Neural cell (in vitro differentiated cells): Measurements from ENCODE around the gene BICC1. TPM values are rescaled to one million over a fixed set of nuclear protein-coding genes. Genes with fewer than 3 reads are reported as not detected.

ENCODE experiments used
- H2AFZ ChIP-seq: fragments of 200-600, 300-800 bp; sonication (generic), shearing (Covaris generic); 2 replicates; pipeline ENCODE4 v1.6.0; 2014; ENCODE audit warnings: low read depth, mild to moderate bottlenecking, antibody characterized with exemption, low read length, moderate library complexity
- H3F3A ChIP-seq: fragments of 200-600 bp; shearing (Covaris generic); 2 replicates; pipeline ENCODE4 v1.6.1; 2016; ENCODE audit warnings: mild to moderate bottlenecking, moderate library complexity, mixed read lengths, antibody characterized with exemption, low read length; ENCODE audit not compliant: insufficient read depth, poor library complexity, severe bottlenecking
- H3K27ac ChIP-seq: fragments of 200-600, 300-800 bp; sonication (generic), shearing (Covaris generic); 2 replicates; pipeline ENCODE4 v1.5.1; 2014; ENCODE audit warnings: mild to moderate bottlenecking, low read length, moderate library complexity
- H3K27me3 ChIP-seq: fragments of 300-800, 200-600 bp; sonication (generic), shearing (Covaris generic); 2 replicates; pipeline ENCODE4 v1.6.0; 2014; ENCODE audit warnings: mild to moderate bottlenecking, low read depth, low read length, moderate library complexity; ENCODE audit not compliant: insufficient read depth
- H3K36me3 ChIP-seq: fragments of 300-800, 200-600 bp; sonication (generic), shearing (Covaris generic); 2 replicates; pipeline ENCODE4 v1.5.1; 2014; ENCODE audit warnings: mild to moderate bottlenecking, antibody characterized with exemption, low read length, moderate library complexity; ENCODE audit not compliant: insufficient read depth
- H3K4me2 ChIP-seq: fragments of 300-800, 200-600 bp; sonication (generic), shearing (Covaris generic); 2 replicates; pipeline ENCODE4 v1.6.0; 2014; ENCODE audit warnings: mild to moderate bottlenecking, low read length
- H3K4me3 ChIP-seq: fragments of 300-800, 200-600 bp; sonication (generic), shearing (Covaris generic); 2 replicates; pipeline ENCODE4 v1.5.1; 2014; ENCODE audit warnings: mild to moderate bottlenecking, low read length, moderate library complexity
- H3K79me2 ChIP-seq: fragments of 200-600 bp; shearing (Covaris generic); replicated peaks from 2 replicates; pipeline ENCODE4 v1.6.0; 2014; ENCODE audit warnings: mild to moderate bottlenecking, low read length, moderate library complexity; ENCODE audit not compliant: insufficient read depth
- H3K9ac ChIP-seq: fragments of 300-800, 200-600 bp; sonication (generic), shearing (Covaris generic); 2 replicates; pipeline ENCODE4 v1.6.1; 2016; ENCODE audit warnings: mild to moderate bottlenecking, low read length, mixed read lengths
- H3K9me2 ChIP-seq: fragments of 200-600 bp; shearing (Covaris generic); 2 replicates; pipeline ENCODE4 v1.6.1; 2016; ENCODE audit warnings: mild to moderate bottlenecking, low read length, mixed read lengths; ENCODE audit not compliant: insufficient read depth
- H3K9me3 ChIP-seq: fragments of 200-600, 300-800 bp; sonication (generic), shearing (Covaris generic); 2 replicates; pipeline ENCODE4 v1.6.1; 2016; ENCODE audit warnings: mild to moderate bottlenecking, mixed run types, low read length, moderate library complexity, mixed read lengths
- H4K20me1 ChIP-seq: fragments of 200-600 bp; shearing (Covaris generic); 2 replicates; pipeline ENCODE4 v1.6.1; 2016; ENCODE audit warnings: mild to moderate bottlenecking, mixed run types; ENCODE audit not compliant: insufficient read depth
- EP300 ChIP-seq: fragments of 450-650 bp; conservative IDR thresholded peaks from 2 replicates; pipeline ENCODE4 v1.6.1; 2014; ENCODE audit warnings: antibody characterized with exemption, mild to moderate bottlenecking, moderate library complexity; ENCODE audit not compliant: poor library complexity, severe bottlenecking
- EZH2 ChIP-seq: fragments of 200-600, 300-800 bp; shearing (Covaris generic), sonication (generic); IDR thresholded peaks from 2 replicates; pipeline ENCODE4 v1.6.1; 2014; ENCODE audit warnings: antibody characterized with exemption, low read length, borderline replicate concordance, mild to moderate bottlenecking; ENCODE audit not compliant: insufficient read depth, poor library complexity, severe bottlenecking
- MXI1 ChIP-seq: fragments of 450-650 bp; conservative IDR thresholded peaks from 2 replicates; pipeline ENCODE4 v1.6.1; 2014; ENCODE audit warnings: antibody characterized with exemption, mild to moderate bottlenecking; ENCODE audit not compliant: poor library complexity, severe bottlenecking
- POLR2AphosphoS5 ChIP-seq: IDR thresholded peaks from 2 replicates; pipeline ENCODE4 v1.6.1; 2012
- RAD21 ChIP-seq: fragments of 450-650 bp; conservative IDR thresholded peaks from 2 replicates; pipeline ENCODE4 v1.6.1; 2014; ENCODE audit warnings: antibody characterized with exemption, mild to moderate bottlenecking, moderate library complexity
- REST ChIP-seq: IDR thresholded peaks from 2 replicates; pipeline ENCODE4 v1.6.1; 2012; ENCODE audit warnings: borderline replicate concordance
- SMC3 ChIP-seq: fragments of 450-650 bp; conservative IDR thresholded peaks from 2 replicates; pipeline ENCODE4 v1.6.1; 2014; ENCODE audit warnings: antibody characterized with exemption, mild to moderate bottlenecking, moderate library complexity; ENCODE audit not compliant: poor library complexity
- TAF1 ChIP-seq: IDR thresholded peaks from 2 replicates; pipeline ENCODE4 v1.6.1; 2012; ENCODE audit warnings: low read depth
- polyA plus RNA-seq: library from polyadenylated mRNA; depleted of rRNA; stranded (reverse); fragments of >200 nt; gene quantifications from 2 replicates; pipeline ENCODE4 v1.2.3, GENCODE V29; 2014
- TF ChIP-seq, protein P1 (sequence below): fragments of 450-650 bp; IDR thresholded peaks from 2 replicates; pipeline ENCODE4 v1.5.1; 2014; ENCODE audit warnings: antibody characterized with exemption, mild to moderate bottlenecking, moderate library complexity; ENCODE audit not compliant: poor library complexity, severe bottlenecking

Gene BICC1
- polyA plus RNA-seq, 1 donor from 2014 or later = 7.6 TPM

DNA sequence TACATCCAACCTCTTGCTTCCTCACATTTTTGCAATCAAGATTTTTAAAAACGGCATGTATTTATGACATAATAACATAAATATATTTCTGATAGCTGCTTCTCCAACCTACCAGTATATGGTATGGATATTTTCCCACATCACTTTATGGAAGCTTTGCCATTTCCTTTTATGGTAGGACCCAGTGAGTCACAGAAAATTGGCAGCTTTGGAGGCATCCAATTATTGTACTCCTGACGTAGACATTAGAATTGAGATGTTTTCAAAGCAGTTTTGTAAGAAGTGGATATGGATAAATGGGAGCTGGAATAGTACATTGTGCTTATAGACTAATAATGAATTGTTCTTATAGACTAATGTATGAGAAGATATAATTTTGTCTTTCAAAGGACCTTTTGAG lies 23.8 kb upstream of the BICC1 start:
- no peak overlapping the region for H3K27ac ChIP-seq
- H3K4me3 ChIP-seq = no peak overlapping the region
- H3K9ac ChIP-seq = no peak overlapping the region
- no peaks in the 10 kb centered on the region for H3K9me2 ChIP-seq
- H3K79me2 ChIP-seq = no peaks in the 10 kb centered on the region
- H3F3A ChIP-seq = no peaks in the 10 kb centered on the region
- no peaks in the 10 kb centered on the region for H4K20me1 ChIP-seq
- no peak for TF ChIP-seq RAD21
- H3K4me2 ChIP-seq = no peak overlapping the region
- no peaks in the 10 kb centered on the region for H3K36me3 ChIP-seq
- H3K9me3 ChIP-seq = no peaks in the 10 kb centered on the region
- no peak overlapping the region for H2AFZ ChIP-seq
- no peaks in the 10 kb centered on the region for H3K27me3 ChIP-seq

GRCh38 chr10:58502956-58503355 lies 9.7 kb upstream of the BICC1 start:
- H2AFZ ChIP-seq = no peak overlapping the region
- H3K9me2 ChIP-seq = no peaks in the 10 kb centered on the region
- no peaks in the 10 kb centered on the region for H3F3A ChIP-seq
- H4K20me1 ChIP-seq = no peaks in the 10 kb centered on the region
- H3K4me3 ChIP-seq = no peak overlapping the region
- no peaks in the 10 kb centered on the region for H3K79me2 ChIP-seq
- no peaks in the 10 kb centered on the region for H3K27me3 ChIP-seq
- TF ChIP-seq RAD21 (no peak), EP300 (no peak), EZH2 (no peak), MXI1 (no peak), SMC3 (no peak), POLR2AphosphoS5 (no peak), TAF1 (no peak)
- TF ChIP-seq, protein P1, sequence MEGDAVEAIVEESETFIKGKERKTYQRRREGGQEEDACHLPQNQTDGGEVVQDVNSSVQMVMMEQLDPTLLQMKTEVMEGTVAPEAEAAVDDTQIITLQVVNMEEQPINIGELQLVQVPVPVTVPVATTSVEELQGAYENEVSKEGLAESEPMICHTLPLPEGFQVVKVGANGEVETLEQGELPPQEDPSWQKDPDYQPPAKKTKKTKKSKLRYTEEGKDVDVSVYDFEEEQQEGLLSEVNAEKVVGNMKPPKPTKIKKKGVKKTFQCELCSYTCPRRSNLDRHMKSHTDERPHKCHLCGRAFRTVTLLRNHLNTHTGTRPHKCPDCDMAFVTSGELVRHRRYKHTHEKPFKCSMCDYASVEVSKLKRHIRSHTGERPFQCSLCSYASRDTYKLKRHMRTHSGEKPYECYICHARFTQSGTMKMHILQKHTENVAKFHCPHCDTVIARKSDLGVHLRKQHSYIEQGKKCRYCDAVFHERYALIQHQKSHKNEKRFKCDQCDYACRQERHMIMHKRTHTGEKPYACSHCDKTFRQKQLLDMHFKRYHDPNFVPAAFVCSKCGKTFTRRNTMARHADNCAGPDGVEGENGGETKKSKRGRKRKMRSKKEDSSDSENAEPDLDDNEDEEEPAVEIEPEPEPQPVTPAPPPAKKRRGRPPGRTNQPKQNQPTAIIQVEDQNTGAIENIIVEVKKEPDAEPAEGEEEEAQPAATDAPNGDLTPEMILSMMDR = no peak
- H3K4me2 ChIP-seq = no peak overlapping the region
- H3K9ac ChIP-seq = no peak overlapping the region
- H3K9me3 ChIP-seq = no peaks in the 10 kb centered on the region
- H3K27ac ChIP-seq = no peak overlapping the region
- H3K36me3 ChIP-seq = no peaks in the 10 kb centered on the region

GRCh38 chr10:58508316-58508715 lies 4.4 kb upstream of the BICC1 start:
- H3K4me2 ChIP-seq = no peak overlapping the region

More at GRCh38 chr10:58508316-58508715, 4.4 kb upstream of the BICC1 start:
- H3K9ac ChIP-seq = no peak overlapping the region
- no peaks in the 10 kb centered on the region for H3K9me3 ChIP-seq
- TF ChIP-seq RAD21 (no peak), EZH2 (no peak), POLR2AphosphoS5 (no peak), REST (no peak), EP300 (no peak), MXI1 (no peak), SMC3 (no peak), TAF1 (no peak)
- TF ChIP-seq, protein P1 = no peak
- H4K20me1 ChIP-seq = no peaks in the 10 kb centered on the region
- H3K79me2 ChIP-seq = no peaks in the 10 kb centered on the region
- H3K4me3 ChIP-seq = no peak overlapping the region
- no peak overlapping the region for H3K27ac ChIP-seq
- H3K36me3 ChIP-seq = no peaks in the 10 kb centered on the region
- no peaks in the 10 kb centered on the region for H3K27me3 ChIP-seq
- no peaks in the 10 kb centered on the region for H3F3A ChIP-seq
- H3K9me2 ChIP-seq = no peaks in the 10 kb centered on the region
- no peak overlapping the region for H2AFZ ChIP-seq
